HG03097 (cell line): ENCODE results near the gene CBFA2T2.

ENCODE experiments used
- ATAC-seq: cut with Tn5 transposase; IDR thresholded peaks from one replicate; pipeline ENCODE4 v1.9.1; 2021; ENCODE audit not compliant: unreplicated experiment, low FRiP score

The CBFA2T2 gene

GRCh38 chr20:33660035-33660684 is 170.3 kb downstream of the CBFA2T2 start:
- no peak for ATAC-seq

- no peak for ATAC-seq
These were observed 170.8 kb downstream of the CBFA2T2 start for GRCh38 chr20:33660685-33661058.

GRCh38 chr20:33662172-33662571 is 172.3 kb downstream of the CBFA2T2 start, which contains the start of gene C20orf144:
Gene C20orf144, plus strand, starts transcription at chr20:33662327. Its CDS starts 19 bp downstream, at chr20:33662346.
- no peak for ATAC-seq

- peak; percentile 31 for ATAC-seq
These were observed 173.5 kb downstream of the CBFA2T2 start for GRCh38 chr20:33663161-33664084.

- ATAC-seq = no peak
These were observed 174.3 kb downstream of the CBFA2T2 start for GRCh38 chr20:33664085-33664761.

- no peak for ATAC-seq
These were observed 174.9 kb downstream of the CBFA2T2 start for GRCh38 chr20:33664762-33665144.

GRCh38 chr20:33666293-33667244 is 176.7 kb downstream of the CBFA2T2 start, which contains the start of gene ACTL10:
Gene ACTL10, plus strand, starts transcription at chr20:33666943. Its CDS starts 555 bp downstream, at chr20:33667498.
- ATAC-seq = peak; percentile 56

- ATAC-seq = peak; percentile 7
These were observed 177.4 kb downstream of the CBFA2T2 start for GRCh38 chr20:33667245-33667675.

GRCh38 chr20:33667676-33668465 is 178.0 kb downstream of the CBFA2T2 start:
- peak; percentile 30 for ATAC-seq

- no peak for ATAC-seq
These were observed 178.7 kb downstream of the CBFA2T2 start for GRCh38 chr20:33668466-33669155.

- ATAC-seq = no peak
These were observed 179.3 kb downstream of the CBFA2T2 start for GRCh38 chr20:33669224-33669623.

GRCh38 chr20:33669873-33670640 is 180.2 kb downstream of the CBFA2T2 start:
- no peak for ATAC-seq

- ATAC-seq = no peak
These were observed 181.0 kb downstream of the CBFA2T2 start for GRCh38 chr20:33670715-33671499.

GRCh38 chr20:33671573-33672288 is 181.8 kb downstream of the CBFA2T2 start:
- no peak for ATAC-seq

- ATAC-seq = no peak
These were observed 182.7 kb downstream of the CBFA2T2 start for GRCh38 chr20:33672426-33673113.

- ATAC-seq = no peak
These were observed 183.2 kb downstream of the CBFA2T2 start for GRCh38 chr20:33673114-33673409.
